Neural cell (in vitro differentiated cells): ENCODE data around the gene OR2T8. TPM values are rescaled to one million over a fixed set of nuclear protein-coding genes. Genes with fewer than 3 reads are reported as not detected.

ENCODE experiments used
- H2AFZ ChIP-seq: fragments of 200-600, 300-800 bp; sonication (generic), shearing (Covaris generic); 2 replicates; pipeline ENCODE4 v1.6.0; 2014; ENCODE audit warnings: low read depth, mild to moderate bottlenecking, antibody characterized with exemption, low read length, moderate library complexity
- H3F3A ChIP-seq: fragments of 200-600 bp; shearing (Covaris generic); 2 replicates; pipeline ENCODE4 v1.6.1; 2016; ENCODE audit warnings: mild to moderate bottlenecking, moderate library complexity, mixed read lengths, antibody characterized with exemption, low read length; ENCODE audit not compliant: insufficient read depth, poor library complexity, severe bottlenecking
- H3K27ac ChIP-seq: fragments of 200-600, 300-800 bp; sonication (generic), shearing (Covaris generic); 2 replicates; pipeline ENCODE4 v1.5.1; 2014; ENCODE audit warnings: mild to moderate bottlenecking, low read length, moderate library complexity
- H3K27me3 ChIP-seq: fragments of 300-800, 200-600 bp; sonication (generic), shearing (Covaris generic); 2 replicates; pipeline ENCODE4 v1.6.0; 2014; ENCODE audit warnings: mild to moderate bottlenecking, low read depth, low read length, moderate library complexity; ENCODE audit not compliant: insufficient read depth
- H3K36me3 ChIP-seq: fragments of 300-800, 200-600 bp; sonication (generic), shearing (Covaris generic); 2 replicates; pipeline ENCODE4 v1.5.1; 2014; ENCODE audit warnings: mild to moderate bottlenecking, antibody characterized with exemption, low read length, moderate library complexity; ENCODE audit not compliant: insufficient read depth
- H3K4me2 ChIP-seq: fragments of 300-800, 200-600 bp; sonication (generic), shearing (Covaris generic); 2 replicates; pipeline ENCODE4 v1.6.0; 2014; ENCODE audit warnings: mild to moderate bottlenecking, low read length
- H3K4me3 ChIP-seq: fragments of 300-800, 200-600 bp; sonication (generic), shearing (Covaris generic); 2 replicates; pipeline ENCODE4 v1.5.1; 2014; ENCODE audit warnings: mild to moderate bottlenecking, low read length, moderate library complexity
- H3K79me2 ChIP-seq: fragments of 200-600 bp; shearing (Covaris generic); replicated peaks from 2 replicates; pipeline ENCODE4 v1.6.0; 2014; ENCODE audit warnings: mild to moderate bottlenecking, low read length, moderate library complexity; ENCODE audit not compliant: insufficient read depth
- H3K9ac ChIP-seq: fragments of 300-800, 200-600 bp; sonication (generic), shearing (Covaris generic); 2 replicates; pipeline ENCODE4 v1.6.1; 2016; ENCODE audit warnings: mild to moderate bottlenecking, low read length, mixed read lengths
- H3K9me2 ChIP-seq: fragments of 200-600 bp; shearing (Covaris generic); 2 replicates; pipeline ENCODE4 v1.6.1; 2016; ENCODE audit warnings: mild to moderate bottlenecking, low read length, mixed read lengths; ENCODE audit not compliant: insufficient read depth
- H3K9me3 ChIP-seq: fragments of 200-600, 300-800 bp; sonication (generic), shearing (Covaris generic); 2 replicates; pipeline ENCODE4 v1.6.1; 2016; ENCODE audit warnings: mild to moderate bottlenecking, mixed run types, low read length, moderate library complexity, mixed read lengths
- H4K20me1 ChIP-seq: fragments of 200-600 bp; shearing (Covaris generic); 2 replicates; pipeline ENCODE4 v1.6.1; 2016; ENCODE audit warnings: mild to moderate bottlenecking, mixed run types; ENCODE audit not compliant: insufficient read depth
- RAD21 ChIP-seq: fragments of 450-650 bp; conservative IDR thresholded peaks from 2 replicates; pipeline ENCODE4 v1.6.1; 2014; ENCODE audit warnings: antibody characterized with exemption, mild to moderate bottlenecking, moderate library complexity
- polyA plus RNA-seq: library from polyadenylated mRNA; depleted of rRNA; stranded (reverse); fragments of >200 nt; gene quantifications from 2 replicates; pipeline ENCODE4 v1.2.3, GENCODE V29; 2014

The OR2T8 gene
- polyA plus RNA-seq, 1 donor from 2014 or later = not detected

DNA sequence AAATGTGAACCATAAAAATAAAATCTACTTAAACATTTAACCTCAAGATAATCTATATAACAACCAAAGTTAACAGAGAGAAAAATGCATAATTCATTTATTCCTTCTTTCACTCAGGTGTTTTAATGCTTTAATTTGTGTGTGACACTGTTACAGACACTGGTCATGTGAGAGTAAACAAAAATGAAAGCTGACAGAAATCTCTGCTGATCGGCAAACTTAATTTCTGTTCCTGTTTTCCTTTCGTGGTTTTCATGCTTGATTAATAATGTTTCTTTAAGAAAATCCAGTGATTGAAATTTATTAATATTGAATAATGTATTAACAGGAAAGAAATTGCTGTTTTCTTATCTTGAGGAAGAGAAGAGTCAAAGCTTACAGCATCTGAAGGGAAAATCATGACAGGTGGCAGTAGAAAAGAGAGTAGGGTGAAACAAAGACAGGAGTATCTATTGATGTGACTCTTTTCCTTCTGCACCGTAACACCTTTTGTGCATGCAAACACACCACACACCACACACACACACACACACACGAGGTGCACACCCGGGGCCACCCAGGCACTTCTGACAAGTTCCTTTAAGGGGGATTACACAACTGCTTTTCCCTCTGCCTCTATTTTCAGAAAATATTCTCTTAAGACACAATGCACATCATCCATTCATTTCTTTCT lies 46.6 kb downstream of the OR2T8 start:
- Histone ChIP-seq H3K9me2 (no peaks in the 10 kb centered on the region), H4K20me1 (no peaks in the 10 kb centered on the region), H2AFZ (no peak overlapping the region), H3K9ac (no peak overlapping the region), H3K4me3 (no peak overlapping the region), H3K27me3 (no peaks in the 10 kb centered on the region), H3K9me3 (no peaks in the 10 kb centered on the region), H3K4me2 (no peak overlapping the region), H3K27ac (no peak overlapping the region), H3F3A (no peaks in the 10 kb centered on the region), H3K36me3 (no peaks in the 10 kb centered on the region), H3K79me2 (no peaks in the 10 kb centered on the region)
- TF ChIP-seq RAD21 = no peak

Other genes with a start within 250 kb of the OR2T8 start
- gene OR13G1, start 240.5 kb upstream of the OR2T8 start, polyA plus RNA-seq = not detected in 2 replicates
- not detected in 2 replicates for gene OR6F1, start 203.6 kb upstream of the OR2T8 start, polyA plus RNA-seq
- gene OR14K1, start 181.6 kb upstream of the OR2T8 start, polyA plus RNA-seq = not detected in 2 replicates
- not detected in 2 replicates for gene OR14A2, start 172.1 kb upstream of the OR2T8 start, polyA plus RNA-seq
- gene OR1C1, start 159.7 kb upstream of the OR2T8 start, polyA plus RNA-seq = not detected in 2 replicates
- not detected in 2 replicates for gene OR14A16, start 96.1 kb upstream of the OR2T8 start, polyA plus RNA-seq
- not detected in 2 replicates for gene OR11L1, start 78.4 kb upstream of the OR2T8 start, polyA plus RNA-seq
- gene TRIM58, start 63.1 kb upstream of the OR2T8 start, polyA plus RNA-seq = 0.12 and 0.26 TPM in 2 replicates
- gene OR2W3, start 24.7 kb upstream of the OR2T8 start, polyA plus RNA-seq = 1.1 TPM in 1 of 2 replicates, not detected in the other
- not detected in 2 replicates for gene OR2AJ1, start 4.6 kb downstream of the OR2T8 start, polyA plus RNA-seq
- not detected in 2 replicates for gene OR2L8, start 28.6 kb downstream of the OR2T8 start, polyA plus RNA-seq
- gene OR2AK2, start 45.0 kb downstream of the OR2T8 start, polyA plus RNA-seq = not detected in 2 replicates
- gene OR2L5, start 93.4 kb downstream of the OR2T8 start, polyA plus RNA-seq = 0.10 TPM in 1 of 2 replicates, not detected in the other
- gene OR2L2, start 109.8 kb downstream of the OR2T8 start, polyA plus RNA-seq = 0.14 TPM in 1 of 2 replicates, not detected in the other
- 0.10 and 0.27 TPM in 2 replicates for gene OR2L3, start 126.6 kb downstream of the OR2T8 start, polyA plus RNA-seq
- 1.2 TPM in 1 of 2 replicates, not detected in the other for gene OR2L13, start 174.9 kb downstream of the OR2T8 start, polyA plus RNA-seq
- gene OR2M5, start 224.9 kb downstream of the OR2T8 start, polyA plus RNA-seq = not detected in 2 replicates